Gastrocnemius medialis (tissue), 4 donors: ENCODE measurements around the gene SNCAIP. TPM values are rescaled to one million over a fixed set of nuclear protein-coding genes. Genes with fewer than 3 reads are reported as not detected.

Source experiments
- ATAC-seq, 2 donors: fragments of 150-250 bp; one replicate each; pipeline ENCODE4 v1.9.1; 2016
- DNase-seq, 2 donors: peaks; one replicate each; pipeline ENCODE4 v3.0.0-alpha.2; 2019
- H3K27ac ChIP-seq, 4 donors: fragments of 200-600 bp; sonication (generic); 1 replicate in 1 of 4; 2 replicates in 3 of 4; pipeline ENCODE4 v1.5.1; 2016 to 2018; ENCODE audit warnings: mild to moderate bottlenecking in 2 of 4, moderate library complexity in 1 of 4
- H3K27me3 ChIP-seq, 3 donors: fragments of 200-600 bp; sonication (generic) in 2 of 3; 1 replicate in 1 of 3; 2 replicates in 2 of 3; pipeline versions ENCODE4 v1.5.1 to v1.6.0; 2016 to 2019; ENCODE audit warnings: mild to moderate bottlenecking in 1 of 3, moderate library complexity in 1 of 3
- H3K36me3 ChIP-seq, 2 donors: fragments of 200-600 bp; sonication (generic) in 1 of 2; one replicate each; pipeline ENCODE4 v1.5.1; 2017 to 2018
- H3K4me1 ChIP-seq, 2 donors: fragments of 200-600 bp; sonication (generic) in 1 of 2; one replicate each; pipeline ENCODE4 v1.5.1; 2016 to 2017; ENCODE audit warnings: mild to moderate bottlenecking in 2 of 2
- H3K4me3 ChIP-seq, 4 donors: fragments of 200-600 bp; sonication (generic) in 3 of 4; 1 replicate in 1 of 4; 2 replicates in 3 of 4; pipeline ENCODE4 v1.5.1; 2016 to 2019; ENCODE audit warnings: mild to moderate bottlenecking in 2 of 4
- H3K9me3 ChIP-seq, 3 donors: fragments of 200-600 bp; sonication (generic) in 2 of 3; 1 replicate in 1 of 3; 2 replicates in 2 of 3; pipeline ENCODE4 v1.5.1; 2016 to 2019
- POLR2A ChIP-seq, 2 donors: fragments of 450-650 bp; IDR thresholded peaks; one replicate each; pipeline ENCODE4 v1.6.1; 2017; ENCODE audit warnings: antibody characterized with exemption in 2 of 2, mild to moderate bottlenecking in 2 of 2, moderate library complexity in 2 of 2
- in situ Hi-C, 4 donors: fragments of 200-750 bp; cut with MboI; loops; one replicate each; pipeline versions ENCODE4 v1.15.0 to v1.8.0; 2017; ENCODE audit warnings: low sequenced_read_pairs in 4 of 4
- intact Hi-C: fragments of 100-400 bp; cut with DNase I; formaldehyde crosslinking; loops from one replicate; pipeline ENCODE4 v1.15.1; 2023; ENCODE audit warnings: low total_unique reads
- total RNA-seq, 4 donors: library from RNA; depleted of rRNA; stranded (reverse); fragments of >200 nt; gene quantifications; one replicate each; pipeline versions ENCODE4 v1.1.0 to v1.2.3, GENCODE V29; 2016
- TF ChIP-seq, protein P1 (sequence below), 5 experiments: fragments of 450-650 bp in 3 of 5; fragments of 200-600 bp in 2 of 5; sonication (generic) in 2 of 5; IDR thresholded peaks in 4 of 5; conservative IDR thresholded peaks in 1 of 5; 1 replicate in 4 of 5; 2 replicates in 1 of 5; pipeline ENCODE4 v1.5.1; 2016 to 2019; ENCODE audit warnings: antibody characterized with exemption in 5 of 5, mild to moderate bottlenecking in 3 of 5, moderate library complexity in 3 of 5

SNCAIP gene
- total RNA-seq, 4 donors from 2014 or later, result 0.22 to 3.1 (median 0.53) TPM

DNA sequence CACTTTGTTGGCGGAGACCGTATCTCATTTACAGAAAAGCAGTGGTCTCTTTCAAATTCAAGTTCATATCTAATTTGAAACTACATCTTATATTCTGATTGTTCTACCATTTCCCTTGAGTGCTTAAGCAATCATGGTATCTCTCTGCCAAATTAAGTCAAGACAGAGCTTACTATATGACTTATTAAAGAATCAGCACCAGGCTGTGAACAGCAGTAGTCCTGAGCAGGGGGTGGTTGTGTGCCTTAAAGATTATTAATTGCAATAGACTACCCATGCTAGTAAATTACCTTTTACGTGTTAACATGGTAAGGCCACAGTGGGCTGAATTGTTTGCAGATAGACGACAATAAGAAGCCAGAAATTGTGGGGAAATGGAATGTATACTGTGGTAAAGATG, 21.5 kb downstream of the SNCAIP start:
- H3K9me3 ChIP-seq, result no peaks in the 10 kb centered on the region
- DNase-seq, result no peak
- H3K36me3 ChIP-seq, result no peaks in the 10 kb centered on the region
- in situ Hi-C loops (no loop called here), intact Hi-C loops (no loop called here)
- ATAC-seq, result no peak
- TF ChIP-seq POLR2A (IDR thresholded peaks at IDR 0.05), result no peak
- TF ChIP-seq, protein P1, sequence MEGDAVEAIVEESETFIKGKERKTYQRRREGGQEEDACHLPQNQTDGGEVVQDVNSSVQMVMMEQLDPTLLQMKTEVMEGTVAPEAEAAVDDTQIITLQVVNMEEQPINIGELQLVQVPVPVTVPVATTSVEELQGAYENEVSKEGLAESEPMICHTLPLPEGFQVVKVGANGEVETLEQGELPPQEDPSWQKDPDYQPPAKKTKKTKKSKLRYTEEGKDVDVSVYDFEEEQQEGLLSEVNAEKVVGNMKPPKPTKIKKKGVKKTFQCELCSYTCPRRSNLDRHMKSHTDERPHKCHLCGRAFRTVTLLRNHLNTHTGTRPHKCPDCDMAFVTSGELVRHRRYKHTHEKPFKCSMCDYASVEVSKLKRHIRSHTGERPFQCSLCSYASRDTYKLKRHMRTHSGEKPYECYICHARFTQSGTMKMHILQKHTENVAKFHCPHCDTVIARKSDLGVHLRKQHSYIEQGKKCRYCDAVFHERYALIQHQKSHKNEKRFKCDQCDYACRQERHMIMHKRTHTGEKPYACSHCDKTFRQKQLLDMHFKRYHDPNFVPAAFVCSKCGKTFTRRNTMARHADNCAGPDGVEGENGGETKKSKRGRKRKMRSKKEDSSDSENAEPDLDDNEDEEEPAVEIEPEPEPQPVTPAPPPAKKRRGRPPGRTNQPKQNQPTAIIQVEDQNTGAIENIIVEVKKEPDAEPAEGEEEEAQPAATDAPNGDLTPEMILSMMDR (IDR thresholded peaks at IDR 0.05 in 4 of 5, conservative IDR thresholded peaks at IDR 0.05 in 1 of 5), result no peak
- H3K4me3 ChIP-seq, result no peak overlapping the region
- no peaks in the 10 kb centered on the region for H3K4me1 ChIP-seq
- H3K27me3 ChIP-seq, result no peaks in the 10 kb centered on the region
- H3K27ac ChIP-seq, result no peak overlapping the region

DNA sequence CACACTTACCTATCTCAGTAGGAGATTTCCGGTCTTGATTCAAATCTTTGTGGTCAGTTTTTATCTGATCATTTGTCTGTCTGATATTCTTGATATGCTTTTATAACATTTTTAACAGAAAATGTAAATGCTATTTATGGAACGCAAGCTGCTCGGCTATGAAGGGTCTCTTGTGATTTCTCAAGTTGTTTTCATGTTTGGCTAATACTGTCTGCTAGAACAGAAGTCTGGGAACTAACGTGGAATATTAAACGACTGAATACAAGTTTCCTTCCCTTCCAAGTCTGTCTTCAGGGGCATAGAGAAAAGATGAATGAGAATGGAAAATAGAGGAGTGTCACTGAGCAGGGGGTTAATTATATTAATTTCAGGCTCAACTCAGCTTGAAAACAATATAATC, 27.6 kb downstream of the SNCAIP start:
- Histone ChIP-seq H3K4me1 (no peaks in the 10 kb centered on the region), H3K27ac (no peak overlapping the region), H3K27me3 (no peaks in the 10 kb centered on the region), H3K36me3 (no peaks in the 10 kb centered on the region), H3K4me3 (no peak overlapping the region), H3K9me3 (no peaks in the 10 kb centered on the region)
- no peak for ATAC-seq
- in situ Hi-C loops (no loop called here), intact Hi-C loops (no loop called here)
- no peak for TF ChIP-seq POLR2A (IDR thresholded peaks at IDR 0.05)
- TF ChIP-seq, protein P1 (IDR thresholded peaks at IDR 0.05 in 4 of 5, conservative IDR thresholded peaks at IDR 0.05 in 1 of 5), result no peak
- DNase-seq, result no peak

- intact Hi-C loops, result no loop called here
- TF ChIP-seq, protein P1 (IDR thresholded peaks at IDR 0.05 in 4 of 5, conservative IDR thresholded peaks at IDR 0.05 in 1 of 5), result no peak
- no peak for TF ChIP-seq POLR2A (IDR thresholded peaks at IDR 0.05)
- in situ Hi-C loops, result no loop called here
Measured at GRCh38 chr5:122341087-122341486, 29.1 kb downstream of the SNCAIP start.

GRCh38 chr5:122342256-122342655, 30.2 kb downstream of the SNCAIP start:
- in situ Hi-C loops, result no loop called here
- TF ChIP-seq, protein P1 (IDR thresholded peaks at IDR 0.05 in 4 of 5, conservative IDR thresholded peaks at IDR 0.05 in 1 of 5), result no peak
- TF ChIP-seq POLR2A (IDR thresholded peaks at IDR 0.05), result no peak

More at GRCh38 chr5:122341087-122341486, 29.1 kb downstream of the SNCAIP start:
- no peaks in the 10 kb centered on the region for H3K4me1 ChIP-seq
- H3K36me3 ChIP-seq, result no peaks in the 10 kb centered on the region
- ATAC-seq (no peak), DNase-seq (no peak)
- H3K4me3 ChIP-seq, result no peak overlapping the region
- H3K9me3 ChIP-seq, result no peaks in the 10 kb centered on the region
- H3K27me3 ChIP-seq, result no peaks in the 10 kb centered on the region
- H3K27ac ChIP-seq, result no peak overlapping the region

DNA sequence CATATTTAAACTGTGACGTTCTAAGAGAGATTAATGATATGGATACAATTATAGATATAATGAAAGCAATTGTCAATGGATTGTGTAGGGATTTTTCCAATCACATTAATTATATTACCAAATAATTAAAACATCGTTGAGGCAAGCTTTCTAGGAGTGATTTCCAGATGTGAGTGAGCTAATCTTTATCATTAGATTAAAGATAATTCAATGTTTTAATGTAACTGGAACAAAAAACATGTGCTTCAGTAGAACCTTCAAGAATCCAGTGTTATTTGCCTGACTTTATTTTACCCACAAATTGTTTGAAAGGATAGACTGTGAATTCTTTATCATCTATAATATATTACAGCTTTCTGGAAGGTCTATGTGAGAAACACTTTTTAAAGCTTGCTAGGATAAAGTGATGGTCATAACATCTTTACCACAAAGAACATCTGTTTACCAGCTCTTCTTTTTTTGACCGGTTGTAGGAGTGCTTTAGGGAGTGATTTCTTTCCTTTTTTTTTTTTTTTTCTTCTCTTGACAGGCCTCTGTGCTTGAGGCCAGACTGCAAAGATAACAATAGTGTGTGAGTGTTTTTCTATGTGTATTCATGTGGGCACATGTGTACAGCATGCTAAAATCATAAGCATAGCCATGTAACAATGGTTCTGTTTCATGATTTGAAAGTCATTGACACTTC, 35.0 kb downstream of the SNCAIP start:
- Histone ChIP-seq H3K36me3 (no peaks in the 10 kb centered on the region), H3K9me3 (no peaks in the 10 kb centered on the region), H3K27ac (no peak overlapping the region), H3K4me3 (no peak overlapping the region), H3K4me1 (no peaks in the 10 kb centered on the region), H3K27me3 (no peaks in the 10 kb centered on the region)
- ATAC-seq, result no peak
- in situ Hi-C loops, result no loop called here
- TF ChIP-seq POLR2A (IDR thresholded peaks at IDR 0.05), result no peak
- TF ChIP-seq, protein P1 (IDR thresholded peaks at IDR 0.05 in 4 of 5, conservative IDR thresholded peaks at IDR 0.05 in 1 of 5), result no peak
- intact Hi-C loops, result no loop called here
- DNase-seq, result no peak

More at GRCh38 chr5:122342256-122342655, 30.2 kb downstream of the SNCAIP start:
- ATAC-seq, result no peak
- Histone ChIP-seq H3K9me3 (no peaks in the 10 kb centered on the region), H3K27ac (no peak overlapping the region), H3K27me3 (no peaks in the 10 kb centered on the region), H3K4me1 (no peaks in the 10 kb centered on the region), H3K36me3 (no peaks in the 10 kb centered on the region), H3K4me3 (no peak overlapping the region)
- no peak for DNase-seq
- intact Hi-C loops, result no loop called here
